GM18870 (cell line): ENCODE data around the gene LTBP1.

Experiments
- ATAC-seq: cut with Tn5 transposase; IDR thresholded peaks from one replicate; pipeline ENCODE4 v1.9.1; 2021; ENCODE audit warnings: moderate library complexity; ENCODE audit not compliant: unreplicated experiment

Gene LTBP1

DNA sequence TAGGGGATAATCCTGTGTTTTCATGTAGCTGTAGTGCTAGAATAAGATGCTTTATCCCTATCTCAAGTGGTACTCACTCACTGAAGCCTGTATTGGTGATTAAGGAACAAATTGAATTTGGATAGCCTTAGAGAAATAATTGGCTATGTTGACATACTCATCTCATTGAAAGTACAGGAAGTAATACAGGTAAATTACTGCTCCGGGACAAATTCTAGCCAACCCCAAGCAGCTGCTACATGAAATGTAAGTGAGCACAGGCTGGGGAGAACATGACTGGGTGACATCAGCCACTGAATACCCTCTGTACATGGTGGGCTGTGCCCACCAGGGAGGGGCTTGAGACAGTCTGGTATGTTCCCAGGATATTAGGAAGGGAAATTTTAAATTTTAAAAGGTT lies 341.3 kb downstream of the LTBP1 start:
- no peak for ATAC-seq

DNA sequence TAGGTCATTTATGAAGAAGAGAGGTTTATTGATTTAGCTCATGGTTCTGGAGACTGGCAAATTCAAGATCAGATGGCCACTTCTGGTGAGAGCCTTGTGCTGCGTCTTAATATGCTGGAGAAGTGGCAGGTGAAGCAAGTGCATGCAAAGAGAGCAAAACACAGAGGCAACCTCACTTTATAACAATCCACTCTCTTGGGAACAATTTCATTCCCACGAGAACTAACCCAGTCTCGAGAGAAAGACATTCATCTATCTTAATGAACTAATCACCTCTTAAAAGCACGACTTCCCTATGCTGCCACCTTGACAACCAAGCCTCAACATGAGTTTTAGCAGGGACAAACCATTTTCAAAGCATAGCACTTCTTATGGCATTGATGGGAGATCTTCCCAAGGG lies 343.2 kb downstream of the LTBP1 start:
- ATAC-seq, result no peak

DNA sequence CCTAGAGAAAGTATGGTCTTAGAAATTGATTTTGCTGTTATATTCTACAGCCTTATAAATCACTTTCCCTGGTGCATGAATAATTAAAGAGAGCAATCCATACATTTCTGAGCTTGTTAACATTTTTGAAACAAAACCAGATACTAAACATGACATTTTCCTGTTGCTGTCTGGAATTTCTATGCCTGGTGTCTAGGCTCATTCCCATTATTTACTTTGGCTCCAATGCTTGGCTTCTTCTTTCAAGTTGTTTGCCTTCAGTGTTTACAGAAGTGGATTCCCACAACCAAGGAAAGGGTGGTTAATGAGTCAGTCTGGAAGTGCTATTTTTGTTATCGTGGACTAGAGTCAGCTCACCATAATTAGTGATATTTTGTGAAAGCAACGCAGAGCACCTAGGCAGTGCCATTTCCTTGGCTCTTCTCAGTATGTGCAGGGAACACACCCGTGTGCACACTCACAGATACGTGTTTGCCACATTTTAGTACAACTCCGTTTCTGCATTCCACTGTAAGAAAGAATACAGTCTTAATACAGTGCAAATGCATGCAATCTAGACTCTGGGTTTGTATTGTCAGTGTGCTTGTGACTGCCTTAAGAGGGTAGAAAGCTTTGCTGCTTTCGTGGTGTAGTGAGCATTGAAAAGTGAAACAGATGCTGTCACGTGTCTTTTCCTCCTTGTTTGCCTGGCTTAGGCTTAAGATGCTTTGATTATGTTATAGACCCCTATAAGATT lies 344.7 kb downstream of the LTBP1 start:
- no peak for ATAC-seq

GRCh38 chr2:33292063-33292462 lies 345.3 kb downstream of the LTBP1 start:
- ATAC-seq, result no peak

GRCh38 chr2:33292981-33293595 lies 346.3 kb downstream of the LTBP1 start:
- no peak for ATAC-seq

DNA sequence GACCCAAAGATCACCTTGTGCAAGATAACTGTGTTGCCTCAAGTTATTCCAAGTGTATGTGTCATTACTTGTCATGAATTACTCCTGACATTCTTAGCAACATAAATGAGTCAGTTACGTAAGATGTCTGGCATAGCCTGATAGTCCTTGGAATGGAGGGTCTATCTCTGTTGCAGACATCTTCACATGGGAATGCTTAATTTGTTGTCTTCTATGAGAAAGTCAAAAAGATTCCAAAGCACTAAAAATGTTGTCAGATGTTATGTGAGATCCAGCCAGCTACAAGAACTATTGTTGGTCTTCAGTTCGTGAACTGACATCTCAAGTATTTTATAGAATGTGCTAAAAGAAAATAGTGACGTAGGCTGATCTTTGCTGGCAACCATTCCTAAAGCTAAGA lies 351.5 kb downstream of the LTBP1 start:
- ATAC-seq, result no peak

DNA sequence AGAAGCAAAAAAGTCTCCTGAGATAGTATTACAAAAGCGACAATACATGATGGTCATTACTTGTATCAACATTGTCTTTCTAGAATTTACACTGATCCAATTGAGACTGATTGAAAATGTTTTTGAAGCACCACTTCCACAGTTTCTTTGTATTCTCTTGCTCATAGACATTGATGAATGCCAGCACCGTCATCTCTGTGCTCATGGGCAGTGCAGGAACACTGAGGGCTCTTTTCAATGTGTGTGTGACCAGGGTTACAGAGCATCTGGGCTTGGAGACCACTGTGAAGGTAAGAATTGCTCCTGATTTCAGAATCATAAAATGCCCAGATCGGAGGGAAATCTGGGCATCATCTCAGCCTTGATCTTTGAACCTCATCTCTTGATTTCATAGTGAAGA lies 354.6 kb downstream of the LTBP1 start:
- no peak for ATAC-seq

GRCh38 chr2:33302348-33302747 lies 355.6 kb downstream of the LTBP1 start:
- no peak for ATAC-seq

- ATAC-seq, result no peak
Observed at GRCh38 chr2:33304032-33304864, 357.5 kb downstream of the LTBP1 start.

GRCh38 chr2:33307659-33308270 lies 361.0 kb downstream of the LTBP1 start:
- no peak for ATAC-seq

DNA sequence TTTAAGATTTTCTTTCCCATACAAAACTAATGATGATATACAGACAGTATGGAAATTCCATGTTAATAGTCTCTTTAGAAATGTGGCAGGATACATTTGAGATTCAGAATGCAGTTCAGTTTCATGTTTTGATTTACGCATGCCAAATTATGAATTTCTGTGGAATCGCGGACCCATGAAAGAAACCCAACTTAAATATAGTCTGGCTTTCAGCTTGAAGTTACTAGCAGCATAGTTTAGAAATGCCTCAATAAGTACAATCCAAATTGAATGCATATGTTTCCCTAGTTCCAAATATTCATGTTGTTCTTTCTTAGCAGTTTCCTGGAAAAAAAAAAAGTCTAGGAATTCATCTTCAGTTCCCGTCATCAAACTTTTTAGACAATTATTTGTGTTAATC lies 365.6 kb downstream of the LTBP1 start:
- no peak for ATAC-seq

- ATAC-seq, result no peak
Observed at GRCh38 chr2:33313039-33313438, 366.3 kb downstream of the LTBP1 start.

GRCh38 chr2:33314541-33314940 lies 367.8 kb downstream of the LTBP1 start:
- ATAC-seq, result no peak

DNA sequence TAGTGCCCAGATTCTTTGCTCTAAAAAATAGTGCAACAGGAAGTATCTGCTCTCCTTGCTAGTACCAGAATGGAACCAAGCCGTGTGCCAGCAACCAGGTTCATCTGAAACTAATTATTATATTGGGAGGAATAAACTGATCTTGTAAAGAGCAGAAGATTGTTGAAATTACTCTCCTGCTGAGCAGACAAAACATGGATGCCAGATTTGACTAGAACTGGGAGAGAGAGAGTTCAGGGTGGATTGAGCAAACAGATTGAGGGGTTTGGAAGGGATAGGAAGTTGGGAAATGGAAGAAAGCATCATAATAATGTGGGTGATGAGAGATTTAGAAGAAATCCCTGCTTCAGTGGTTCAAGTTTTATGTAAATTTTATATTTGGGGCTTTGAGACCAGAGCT lies 369.6 kb downstream of the LTBP1 start:
- ATAC-seq, result no peak

- ATAC-seq, result no peak
Observed at GRCh38 chr2:33317369-33318007, 370.7 kb downstream of the LTBP1 start.

- no peak for ATAC-seq
Observed at GRCh38 chr2:33318456-33318855, 371.7 kb downstream of the LTBP1 start.

GRCh38 chr2:33320573-33320972 lies 373.8 kb downstream of the LTBP1 start:
- ATAC-seq, result no peak

DNA sequence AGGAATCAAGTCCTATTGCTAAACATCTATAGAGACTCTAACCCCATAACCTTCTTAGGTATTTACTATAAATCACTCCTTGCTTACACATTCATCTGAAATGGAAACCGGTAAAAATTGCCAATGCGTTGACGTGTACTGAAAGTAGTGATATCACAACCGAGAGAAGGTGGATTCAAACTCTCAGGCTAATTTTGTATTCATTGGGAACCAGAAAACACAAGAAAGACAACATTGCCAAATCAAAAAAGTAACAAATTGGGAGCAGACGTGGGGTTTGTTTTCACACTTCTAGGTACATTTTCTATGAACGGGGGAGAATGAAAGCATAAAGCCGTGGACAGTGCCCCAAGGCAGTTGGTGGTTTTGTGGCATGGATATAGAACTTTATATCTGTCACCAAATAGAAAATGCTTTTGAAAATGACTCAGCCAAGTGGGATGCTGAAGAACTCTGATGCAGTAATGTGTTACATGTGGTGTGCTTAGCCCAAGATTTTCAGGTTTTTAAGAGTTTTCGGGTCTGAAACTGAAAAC lies 374.6 kb downstream of the LTBP1 start:
- ATAC-seq, result peak; percentile 83

DNA sequence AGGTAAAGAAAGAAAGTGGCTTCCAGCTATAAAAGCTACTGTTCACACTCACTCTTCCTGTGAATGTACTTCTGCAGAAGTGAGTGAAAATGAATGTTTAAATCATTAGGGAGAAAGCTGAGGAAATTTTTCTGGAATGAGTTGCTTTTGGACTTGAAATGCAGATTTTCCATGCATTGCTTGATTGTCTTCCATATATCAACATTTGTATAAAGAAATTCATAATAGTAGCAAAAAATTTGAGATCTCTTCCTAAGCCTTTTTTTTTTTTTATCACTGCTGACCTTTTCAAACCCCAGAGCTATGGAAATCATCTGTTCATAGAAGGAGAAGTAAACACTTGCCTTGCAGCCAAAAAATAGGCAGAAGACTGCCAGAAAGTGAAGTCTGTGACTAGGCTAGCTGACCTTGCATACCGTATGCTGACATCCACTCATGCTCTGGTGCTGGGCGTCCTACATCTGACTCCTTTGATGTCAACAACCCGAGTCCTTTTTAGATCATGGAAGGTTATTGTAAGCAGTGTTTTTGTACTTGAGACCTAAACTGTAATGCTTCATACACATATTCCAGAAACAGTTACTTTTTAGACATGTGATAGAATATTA lies 375.2 kb downstream of the LTBP1 start:
- ATAC-seq, result no peak

DNA sequence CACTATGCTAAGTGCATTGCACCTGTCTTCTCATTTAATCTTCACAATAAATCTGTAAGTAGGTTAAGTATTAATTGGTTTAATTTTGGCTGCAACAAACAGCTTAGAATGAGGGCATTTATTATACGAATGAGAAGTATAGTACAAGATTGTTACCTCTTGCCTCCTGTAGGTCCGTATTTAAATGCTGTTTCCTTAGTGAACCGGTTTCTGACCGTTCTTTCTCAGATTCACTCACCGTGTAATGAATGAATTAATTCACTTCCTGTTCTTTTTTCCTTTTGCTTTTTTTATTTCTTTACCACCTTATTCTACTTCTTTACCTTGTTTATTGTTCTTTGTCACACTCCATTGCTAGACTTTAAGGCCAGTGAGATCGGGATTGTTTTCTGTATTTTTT lies 375.9 kb downstream of the LTBP1 start:
- no peak for ATAC-seq
